Neural progenitor cell (in vitro differentiated cells): Measurements from ENCODE around the gene NKX2-4. TPM values are rescaled to one million over a fixed set of nuclear protein-coding genes. Genes with fewer than 3 reads are reported as not detected.

Source experiments
- DNase-seq: peaks from one replicate; pipeline ENCODE4 v3.0.0-alpha.2; 2016; ENCODE audit warnings: low spot score
- H2AFZ ChIP-seq: fragments of 200-600 bp; sonication (generic); replicated peaks from 2 replicates; pipeline ENCODE4 v1.6.1; 2016; ENCODE audit warnings: antibody characterized with exemption
- H3F3A ChIP-seq: fragments of 200-600 bp; sonication (generic); 2 replicates; pipeline ENCODE4 v1.6.1; 2016; ENCODE audit warnings: antibody characterized with exemption, low read depth
- H3K27ac ChIP-seq: fragments of 200-600 bp; sonication (generic); 2 replicates; pipeline ENCODE4 v1.5.1; 2016; ENCODE audit warnings: mild to moderate bottlenecking
- H3K27me3 ChIP-seq: fragments of 200-600 bp; sonication (generic); 2 replicates; pipeline ENCODE4 v1.6.1; 2016; ENCODE audit warnings: mild to moderate bottlenecking, moderate library complexity
- H3K36me3 ChIP-seq: fragments of 200-600 bp; sonication (generic); 2 replicates; pipeline ENCODE4 v1.5.1; 2016
- H3K4me1 ChIP-seq: fragments of 200-600 bp; sonication (generic); 2 replicates; pipeline ENCODE4 v1.6.1; 2016; ENCODE audit warnings: mixed run types
- H3K4me2 ChIP-seq: fragments of 200-600 bp; sonication (generic); 2 replicates; pipeline ENCODE4 v1.6.1; 2016
- H3K4me3 ChIP-seq: fragments of 200-600 bp; sonication (generic); 2 replicates; pipeline ENCODE4 v1.5.1; 2016
- H3K79me2 ChIP-seq: fragments of 200-600 bp; sonication (generic); 2 replicates; pipeline ENCODE4 v1.6.1; 2016; ENCODE audit warnings: low read depth
- H3K9ac ChIP-seq: fragments of 200-600 bp; sonication (generic); 2 replicates; pipeline ENCODE4 v1.6.1; 2016
- H3K9me3 ChIP-seq: fragments of 200-600 bp; sonication (generic); 2 replicates; pipeline ENCODE4 v1.5.1; 2016; ENCODE audit warnings: low read depth
- H4K20me1 ChIP-seq: fragments of 200-600 bp; sonication (generic); 2 replicates; pipeline ENCODE4 v1.6.1; 2016; ENCODE audit warnings: low read depth
- H3K27ac Mint-ChIP-seq: 3 replicates; pipeline ENCODE4 v1.8.0; 2021; ENCODE audit warnings: mixed read lengths
- H3K27me3 Mint-ChIP-seq: 2 replicates; pipeline ENCODE4 v1.8.0; 2022; ENCODE audit warnings: low read depth, mild to moderate bottlenecking, inconsistent platforms, moderate library complexity, mixed read lengths; ENCODE audit not compliant: insufficient read depth
- H3K36me3 Mint-ChIP-seq: 3 replicates; pipeline ENCODE4 v1.8.0; 2021; ENCODE audit warnings: mixed read lengths
- H3K4me1 Mint-ChIP-seq: 3 replicates; pipeline ENCODE4 v1.8.0; 2021; ENCODE audit warnings: mixed read lengths
- H3K4me3 Mint-ChIP-seq: 3 replicates; pipeline ENCODE4 v1.8.0; 2021; ENCODE audit warnings: mild to moderate bottlenecking, moderate library complexity, mixed read lengths
- H3K9me3 Mint-ChIP-seq: 3 replicates; pipeline ENCODE4 v1.8.0; 2020; ENCODE audit warnings: mixed read lengths
- EZH2 ChIP-seq: fragments of 200-600 bp; sonication (generic); IDR thresholded peaks from 2 replicates; pipeline ENCODE4 v1.6.1; 2017; ENCODE audit warnings: antibody characterized with exemption, mild to moderate bottlenecking, moderate library complexity
- EZH2phosphoT487 ChIP-seq: fragments of 200-600 bp; sonication (generic); IDR thresholded peaks from 2 replicates; pipeline ENCODE4 v1.6.1; 2017; ENCODE audit warnings: antibody characterized with exemption
- total RNA-seq: library from RNA; depleted of rRNA; stranded (reverse); fragments of >200 nt; gene quantifications from 2 replicates; pipeline ENCODE4 v1.2.3, GENCODE V29; 2015; ENCODE audit warnings: low replicate concordance
- TF ChIP-seq, protein P1 (sequence below): fragments of 200-600 bp; sonication (generic); IDR thresholded peaks from 2 replicates; pipeline ENCODE4 v1.5.1; 2017; ENCODE audit warnings: antibody characterized with exemption, mild to moderate bottlenecking

Gene NKX2-4
- total RNA-seq, 1 donor from 2014 or later = not detected

DNA sequence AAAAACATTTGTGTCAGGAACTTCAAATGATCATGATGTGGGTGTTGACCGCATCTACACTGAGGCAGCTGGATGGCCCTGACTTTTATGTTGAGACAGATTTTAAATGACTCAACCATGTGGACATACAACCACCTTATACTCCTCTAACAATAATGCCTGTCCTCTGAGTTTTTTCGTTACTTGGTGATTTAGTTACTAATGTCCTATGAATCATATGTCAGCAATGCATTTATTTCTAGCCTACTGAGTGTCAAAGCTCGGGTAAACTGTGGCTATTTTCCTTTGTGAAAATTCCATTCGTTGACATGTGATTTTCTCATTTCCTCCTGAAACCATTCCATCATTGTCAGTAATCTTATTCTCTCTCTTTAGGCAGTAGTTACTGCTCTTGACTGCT is 38.9 kb upstream of the NKX2-4 start:
- TF ChIP-seq EZH2phosphoT487 (no peak), EZH2 (no peak)
- TF ChIP-seq, protein P1, sequence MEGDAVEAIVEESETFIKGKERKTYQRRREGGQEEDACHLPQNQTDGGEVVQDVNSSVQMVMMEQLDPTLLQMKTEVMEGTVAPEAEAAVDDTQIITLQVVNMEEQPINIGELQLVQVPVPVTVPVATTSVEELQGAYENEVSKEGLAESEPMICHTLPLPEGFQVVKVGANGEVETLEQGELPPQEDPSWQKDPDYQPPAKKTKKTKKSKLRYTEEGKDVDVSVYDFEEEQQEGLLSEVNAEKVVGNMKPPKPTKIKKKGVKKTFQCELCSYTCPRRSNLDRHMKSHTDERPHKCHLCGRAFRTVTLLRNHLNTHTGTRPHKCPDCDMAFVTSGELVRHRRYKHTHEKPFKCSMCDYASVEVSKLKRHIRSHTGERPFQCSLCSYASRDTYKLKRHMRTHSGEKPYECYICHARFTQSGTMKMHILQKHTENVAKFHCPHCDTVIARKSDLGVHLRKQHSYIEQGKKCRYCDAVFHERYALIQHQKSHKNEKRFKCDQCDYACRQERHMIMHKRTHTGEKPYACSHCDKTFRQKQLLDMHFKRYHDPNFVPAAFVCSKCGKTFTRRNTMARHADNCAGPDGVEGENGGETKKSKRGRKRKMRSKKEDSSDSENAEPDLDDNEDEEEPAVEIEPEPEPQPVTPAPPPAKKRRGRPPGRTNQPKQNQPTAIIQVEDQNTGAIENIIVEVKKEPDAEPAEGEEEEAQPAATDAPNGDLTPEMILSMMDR = no peak
- H4K20me1 ChIP-seq = no peaks in the 10 kb centered on the region
- no peak for DNase-seq
- no peaks in the 10 kb centered on the region for H3K9me3 Mint-ChIP-seq
- no peaks in the 10 kb centered on the region for H3K36me3 ChIP-seq
- H3K36me3 Mint-ChIP-seq = no peaks in the 10 kb centered on the region
- H3K4me1 ChIP-seq = no peaks in the 10 kb centered on the region
- no peak overlapping the region for H3K9ac ChIP-seq
- no peak overlapping the region for H3K27ac ChIP-seq
- H3K79me2 ChIP-seq = no peaks in the 10 kb centered on the region
- H3K27me3 Mint-ChIP-seq = peaks cover 2% of the 10 kb centered on the region
- no peak overlapping the region for H3K4me2 ChIP-seq
- no peak overlapping the region for H3K4me3 Mint-ChIP-seq
- no peaks in the 10 kb centered on the region for H3K9me3 ChIP-seq
- no peak overlapping the region for H2AFZ ChIP-seq
- H3K27ac Mint-ChIP-seq = no peak overlapping the region
- H3K4me3 ChIP-seq = no peak overlapping the region
- H3K27me3 ChIP-seq = no peaks in the 10 kb centered on the region
- H3K4me1 Mint-ChIP-seq = peaks cover 4% of the 10 kb centered on the region
- H3F3A ChIP-seq = no peaks in the 10 kb centered on the region

DNA sequence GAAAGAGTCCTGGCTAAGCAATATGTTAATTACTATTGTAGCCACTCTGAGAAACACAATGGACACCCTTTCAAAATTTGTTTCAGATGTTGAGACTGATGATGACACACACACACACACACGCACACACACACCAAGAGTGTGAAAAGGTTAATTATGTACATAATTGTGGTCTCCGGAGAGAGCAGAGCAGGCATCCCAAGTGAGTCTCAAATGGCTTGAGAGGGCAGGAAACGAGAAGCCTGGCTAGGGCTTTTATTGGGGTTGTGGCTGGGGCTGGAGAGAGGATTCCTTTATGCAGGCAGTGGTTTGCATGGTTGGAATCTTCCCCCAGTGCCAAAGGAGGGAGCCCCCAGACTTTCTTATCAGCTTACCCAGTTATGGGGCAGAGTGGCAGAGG is 38.2 kb upstream of the NKX2-4 start:
- peak; percentile 5 for DNase-seq
- TF ChIP-seq EZH2 (no peak), EZH2phosphoT487 (no peak)
- TF ChIP-seq, protein P1 = no peak
- Mint-ChIP-seq H3K4me3 (no peak overlapping the region), H3K36me3 (no peaks in the 10 kb centered on the region), H3K4me1 (peaks cover 4% of the 10 kb centered on the region), H3K9me3 (no peaks in the 10 kb centered on the region), H3K27me3 (peaks cover 2% of the 10 kb centered on the region), H3K27ac (no peak overlapping the region)
- no peaks in the 10 kb centered on the region for H3F3A ChIP-seq
- H3K9me3 ChIP-seq = no peaks in the 10 kb centered on the region
- no peaks in the 10 kb centered on the region for H4K20me1 ChIP-seq
- H2AFZ ChIP-seq = no peak overlapping the region
- H3K27me3 ChIP-seq = no peaks in the 10 kb centered on the region
- no peak overlapping the region for H3K4me2 ChIP-seq
- H3K9ac ChIP-seq = no peak overlapping the region
- H3K4me1 ChIP-seq = no peaks in the 10 kb centered on the region
- H3K27ac ChIP-seq = no peak overlapping the region
- H3K79me2 ChIP-seq = no peaks in the 10 kb centered on the region
- H3K4me3 ChIP-seq = no peak overlapping the region
- no peaks in the 10 kb centered on the region for H3K36me3 ChIP-seq

DNA sequence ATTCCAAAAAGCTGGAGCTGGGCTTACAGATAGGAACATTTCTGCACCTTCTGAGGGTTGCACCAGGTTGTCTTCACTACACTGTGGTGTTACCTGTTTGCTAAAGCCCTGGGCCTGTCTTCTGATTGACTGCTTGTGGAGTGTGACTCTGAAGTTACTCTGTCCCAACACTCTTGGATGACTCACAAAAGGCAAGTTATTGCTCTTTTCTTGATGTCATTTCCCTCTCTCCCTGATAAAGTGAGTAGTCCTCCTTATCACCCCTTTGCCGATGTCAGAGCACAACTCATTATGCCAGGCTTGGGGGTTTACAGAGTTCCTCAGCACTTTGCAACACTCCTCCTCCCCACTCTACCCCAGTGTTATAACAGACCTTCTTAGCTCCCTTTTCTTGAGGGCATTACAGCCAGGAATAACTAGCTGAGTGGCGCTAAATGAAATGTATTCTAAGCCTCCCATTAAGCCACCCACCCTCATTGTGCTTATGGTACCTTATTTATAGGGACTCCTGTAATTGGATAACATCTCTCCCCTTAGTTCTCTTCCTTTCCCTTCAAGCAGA is 36.1 kb upstream of the NKX2-4 start:
- Histone ChIP-seq H2AFZ (no peak overlapping the region), H3K4me1 (no peaks in the 10 kb centered on the region), H3K4me3 (no peak overlapping the region), H3K36me3 (no peaks in the 10 kb centered on the region), H3K27me3 (no peaks in the 10 kb centered on the region), H3K79me2 (no peaks in the 10 kb centered on the region), H3K4me2 (no peak overlapping the region), H3K9ac (no peak overlapping the region), H3K9me3 (no peaks in the 10 kb centered on the region), H3K27ac (no peak overlapping the region), H3F3A (no peaks in the 10 kb centered on the region), H4K20me1 (no peaks in the 10 kb centered on the region)
- H3K4me3 Mint-ChIP-seq = no peak overlapping the region
- H3K9me3 Mint-ChIP-seq = no peaks in the 10 kb centered on the region
- no peaks in the 10 kb centered on the region for H3K36me3 Mint-ChIP-seq
- DNase-seq = no peak
- peaks cover 4% of the 10 kb centered on the region for H3K27me3 Mint-ChIP-seq
- TF ChIP-seq EZH2 (no peak), EZH2phosphoT487 (no peak)
- TF ChIP-seq, protein P1 = no peak
- H3K27ac Mint-ChIP-seq = no peak overlapping the region
- H3K4me1 Mint-ChIP-seq = peaks cover 4% of the 10 kb centered on the region
